Smooth muscle cell (in vitro differentiated cells): ENCODE data around the gene DLG1. TPM values are rescaled to one million over a fixed set of nuclear protein-coding genes. Genes with fewer than 3 reads are reported as not detected.

ENCODE experiments used
- DNase-seq: peaks from one replicate; lab custom pipeline; 2025; ENCODE audit not compliant: unreplicated experiment; lab: John Stamatoyannopoulos, UW
- H2AFZ ChIP-seq: fragments of 200-600 bp; sonication (generic); 2 replicates; pipeline ENCODE4 v1.6.0; 2016; ENCODE audit warnings: antibody characterized with exemption, low read depth, mild to moderate bottlenecking
- H3F3A ChIP-seq: fragments of 200-600 bp; sonication (generic); 2 replicates; pipeline ENCODE4 v1.6.0; 2017; ENCODE audit warnings: antibody characterized with exemption, low read depth
- H3K27ac ChIP-seq: fragments of 200-600 bp; sonication (generic); 2 replicates; pipeline ENCODE4 v1.5.1; 2016; ENCODE audit warnings: low read depth, mild to moderate bottlenecking
- H3K27me3 ChIP-seq: fragments of 200-600 bp; sonication (generic); 2 replicates; pipeline ENCODE4 v1.6.1; 2016; ENCODE audit warnings: low read depth, mild to moderate bottlenecking
- H3K36me3 ChIP-seq: fragments of 200-600 bp; sonication (generic); 2 replicates; pipeline ENCODE4 v1.5.1; 2016; ENCODE audit warnings: low read depth
- H3K4me1 ChIP-seq: fragments of 200-600 bp; sonication (generic); 2 replicates; pipeline ENCODE4 v1.5.1; 2016; ENCODE audit warnings: low read depth
- H3K4me2 ChIP-seq: fragments of 200-600 bp; sonication (generic); 2 replicates; pipeline ENCODE4 v1.6.0; 2016; ENCODE audit warnings: mild to moderate bottlenecking
- H3K4me3 ChIP-seq: fragments of 200-600 bp; sonication (generic); 2 replicates; pipeline ENCODE4 v1.5.1; 2016; ENCODE audit warnings: mild to moderate bottlenecking
- H3K79me2 ChIP-seq: fragments of 200-600 bp; sonication (generic); 2 replicates; pipeline ENCODE4 v1.6.0; 2016; ENCODE audit warnings: low read depth, mild to moderate bottlenecking
- H3K9ac ChIP-seq: fragments of 200-600 bp; sonication (generic); 2 replicates; pipeline ENCODE4 v1.6.0; 2016; ENCODE audit warnings: low read depth
- H3K9me3 ChIP-seq: fragments of 200-600 bp; sonication (generic); replicated peaks from 2 replicates; pipeline ENCODE4 v1.5.1; 2016; ENCODE audit warnings: low read depth
- H4K20me1 ChIP-seq: fragments of 200-600 bp; sonication (generic); 2 replicates; pipeline ENCODE4 v1.6.0; 2016; ENCODE audit warnings: low read depth
- WGBS: methylation state at CpG from one replicate; pipeline ENCODE4 v1.1.7; 2016; ENCODE audit warnings: low lambda C conversion rate; 5-methylcytosine and 5-hydroxymethylcytosine counted together
- polyA plus RNA-seq: library from polyadenylated mRNA; unstranded; fragments of >200 nt; fragmentation: Nextera tagmentation; extraction: Ambion mirVana; gene quantifications from 2 replicates; pipeline ENCODE4 v1.2.1, GENCODE V29; 2016
- total RNA-seq: library from RNA; depleted of rRNA; stranded (reverse); fragments of >200 nt; gene quantifications from 2 replicates; pipeline ENCODE4 v1.2.3, GENCODE V29; 2014
- TF ChIP-seq, protein P1 (sequence below): fragments of 200-600 bp; sonication (generic); IDR thresholded peaks from 2 replicates; pipeline ENCODE4 v1.5.1; 2017; ENCODE audit warnings: borderline replicate concordance, mild to moderate bottlenecking, antibody characterized with exemption; ENCODE audit not compliant: insufficient read depth, poor library complexity, severe bottlenecking

The DLG1 gene
- total and polyA plus RNA-seq, 2 experiments from 2014 or later = 23.5 to 69.0 TPM

DNA sequence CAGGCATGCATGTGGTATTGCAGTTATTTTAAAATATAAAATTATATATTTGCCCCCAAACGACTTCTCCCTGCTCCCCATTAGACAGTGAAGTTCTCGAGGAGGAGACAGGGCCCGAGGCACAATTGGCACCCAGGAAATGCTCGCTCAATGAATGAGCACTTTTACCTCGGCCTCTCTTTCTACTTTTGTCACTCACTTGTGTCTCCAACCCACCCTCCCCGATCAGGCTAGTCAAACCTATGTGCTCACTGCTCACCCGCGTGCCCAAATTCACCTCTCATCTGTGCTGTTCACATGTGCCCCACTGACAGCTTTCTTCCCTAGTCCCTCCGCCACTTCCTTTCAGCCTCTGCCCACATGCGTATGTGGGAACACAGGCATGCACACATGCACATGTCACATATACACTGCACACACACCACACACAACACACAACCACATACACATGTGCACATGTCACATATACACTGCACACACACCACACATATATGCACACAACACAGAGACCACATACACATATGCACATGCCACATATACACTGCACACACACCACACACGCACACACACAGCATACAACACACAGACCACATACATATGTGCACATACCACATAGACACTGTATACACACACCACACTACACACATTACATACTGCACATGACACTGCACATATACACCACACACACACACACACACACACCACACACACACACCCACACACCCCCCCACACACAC, 46.3 kb upstream of the DLG1 start:
- Histone ChIP-seq H3K9ac (no peak overlapping the region), H3K27me3 (no peaks in the 10 kb centered on the region), H3K4me2 (no peak overlapping the region), H3F3A (no peaks in the 10 kb centered on the region), H3K27ac (no peak overlapping the region), H3K9me3 (no peaks in the 10 kb centered on the region), H3K79me2 (no peaks in the 10 kb centered on the region), H3K4me1 (peaks cover 6% of the 10 kb centered on the region), H3K4me3 (no peak overlapping the region), H2AFZ (no peak overlapping the region), H4K20me1 (no peaks in the 10 kb centered on the region), H3K36me3 (no peaks in the 10 kb centered on the region)
- 89% methylated on average over 11 of the region's 11 CpGs for WGBS
- TF ChIP-seq, protein P1, sequence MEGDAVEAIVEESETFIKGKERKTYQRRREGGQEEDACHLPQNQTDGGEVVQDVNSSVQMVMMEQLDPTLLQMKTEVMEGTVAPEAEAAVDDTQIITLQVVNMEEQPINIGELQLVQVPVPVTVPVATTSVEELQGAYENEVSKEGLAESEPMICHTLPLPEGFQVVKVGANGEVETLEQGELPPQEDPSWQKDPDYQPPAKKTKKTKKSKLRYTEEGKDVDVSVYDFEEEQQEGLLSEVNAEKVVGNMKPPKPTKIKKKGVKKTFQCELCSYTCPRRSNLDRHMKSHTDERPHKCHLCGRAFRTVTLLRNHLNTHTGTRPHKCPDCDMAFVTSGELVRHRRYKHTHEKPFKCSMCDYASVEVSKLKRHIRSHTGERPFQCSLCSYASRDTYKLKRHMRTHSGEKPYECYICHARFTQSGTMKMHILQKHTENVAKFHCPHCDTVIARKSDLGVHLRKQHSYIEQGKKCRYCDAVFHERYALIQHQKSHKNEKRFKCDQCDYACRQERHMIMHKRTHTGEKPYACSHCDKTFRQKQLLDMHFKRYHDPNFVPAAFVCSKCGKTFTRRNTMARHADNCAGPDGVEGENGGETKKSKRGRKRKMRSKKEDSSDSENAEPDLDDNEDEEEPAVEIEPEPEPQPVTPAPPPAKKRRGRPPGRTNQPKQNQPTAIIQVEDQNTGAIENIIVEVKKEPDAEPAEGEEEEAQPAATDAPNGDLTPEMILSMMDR = no peak
- no peak for DNase-seq

DNA sequence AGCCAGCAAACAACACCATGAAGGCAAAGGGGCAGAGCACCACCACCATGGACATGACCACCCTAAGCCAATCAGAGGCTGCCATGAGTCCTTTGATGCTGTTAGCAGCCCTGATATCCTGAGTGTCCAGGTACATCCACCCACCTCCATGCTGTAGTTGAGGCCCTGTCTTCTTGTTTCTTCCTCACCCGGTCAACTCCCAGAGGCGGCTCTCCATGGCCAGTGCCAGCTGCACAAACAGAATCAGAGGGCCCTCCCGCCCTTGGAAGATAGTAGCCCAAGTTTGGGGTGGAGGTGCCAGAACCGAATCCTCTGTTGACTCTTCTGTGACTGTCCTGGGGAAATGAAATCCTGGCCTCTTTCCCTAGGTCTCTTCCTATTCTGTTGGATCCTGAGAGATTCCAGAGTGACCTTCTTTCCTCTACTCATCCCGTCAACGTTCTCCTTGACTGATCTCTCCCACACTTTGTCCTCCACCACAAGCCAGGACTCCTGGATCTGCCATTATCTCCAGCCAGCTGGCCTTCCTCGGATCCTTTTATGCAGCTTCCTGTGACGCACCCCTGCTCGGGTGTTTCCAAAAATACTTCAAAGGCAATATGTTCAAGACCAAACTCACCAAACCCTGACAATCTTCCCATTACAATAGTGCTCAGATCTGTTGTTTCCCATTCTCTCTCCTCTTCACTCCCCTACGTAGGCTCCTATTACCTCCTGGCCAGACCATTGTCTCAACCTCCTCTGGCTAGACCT, 45.4 kb upstream of the DLG1 start:
- H3K27me3 ChIP-seq = no peaks in the 10 kb centered on the region
- no peak for DNase-seq
- no peak overlapping the region for H2AFZ ChIP-seq

DNA sequence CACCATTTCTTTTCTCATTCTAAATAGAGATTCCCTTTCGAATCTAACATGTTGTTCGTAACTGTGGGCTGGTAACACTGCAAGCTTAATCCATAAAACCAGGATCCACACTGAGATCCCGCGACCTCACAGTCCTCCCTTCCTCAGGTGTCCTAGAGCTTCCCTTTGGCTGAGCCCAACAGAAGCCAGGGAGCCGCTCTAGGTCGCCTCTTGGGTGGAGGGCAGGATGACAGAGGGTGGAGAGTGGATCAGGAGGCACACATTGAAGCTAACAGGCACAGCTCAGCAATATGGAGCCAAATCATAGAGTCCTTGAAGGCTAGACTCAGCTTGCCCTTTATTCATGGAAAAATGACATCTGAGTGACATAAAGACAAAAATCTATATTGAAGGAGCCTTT, 44.7 kb upstream of the DLG1 start:
- Histone ChIP-seq H3K4me2 (no peak overlapping the region), H2AFZ (no peak overlapping the region), H3K4me3 (no peak overlapping the region), H3K9ac (no peak overlapping the region), H3K36me3 (no peaks in the 10 kb centered on the region), H3K4me1 (peaks cover 9% of the 10 kb centered on the region), H3K27me3 (no peaks in the 10 kb centered on the region), H3K9me3 (no peaks in the 10 kb centered on the region), H3F3A (no peaks in the 10 kb centered on the region), H3K79me2 (no peaks in the 10 kb centered on the region), H3K27ac (no peak overlapping the region), H4K20me1 (no peaks in the 10 kb centered on the region)
- 92% methylated on average over 6 of the region's 6 CpGs for WGBS
- TF ChIP-seq, protein P1 = no peak
- no peak for DNase-seq

More for the DNA sequence above, 45.4 kb upstream of the DLG1 start:
- no peaks in the 10 kb centered on the region for H3F3A ChIP-seq
- peaks cover 9% of the 10 kb centered on the region for H3K4me1 ChIP-seq
- no peak overlapping the region for H3K4me2 ChIP-seq
- H3K9me3 ChIP-seq = no peaks in the 10 kb centered on the region
- H3K4me3 ChIP-seq = no peak overlapping the region
- H4K20me1 ChIP-seq = no peaks in the 10 kb centered on the region
- 74% methylated on average over 10 of the region's 10 CpGs for WGBS
- no peak overlapping the region for H3K9ac ChIP-seq
- H3K27ac ChIP-seq = no peak overlapping the region
- no peaks in the 10 kb centered on the region for H3K36me3 ChIP-seq
- TF ChIP-seq, protein P1 = no peak
- H3K79me2 ChIP-seq = no peaks in the 10 kb centered on the region
